IPS DF 19.7 (cell line): ENCODE results near the gene ATXN7L1.
"Not testable (repeated sequence)": the region's sequence is repeated elsewhere in the genome, so short reads cannot be mapped to it uniquely, and the experiment has no call there.

Experiments
- DNase-seq: peaks from one replicate; pipeline ENCODE4 v3.0.0-alpha.2; 2013; ENCODE audit warnings: low read depth, low spot score

The ATXN7L1 gene

DNA sequence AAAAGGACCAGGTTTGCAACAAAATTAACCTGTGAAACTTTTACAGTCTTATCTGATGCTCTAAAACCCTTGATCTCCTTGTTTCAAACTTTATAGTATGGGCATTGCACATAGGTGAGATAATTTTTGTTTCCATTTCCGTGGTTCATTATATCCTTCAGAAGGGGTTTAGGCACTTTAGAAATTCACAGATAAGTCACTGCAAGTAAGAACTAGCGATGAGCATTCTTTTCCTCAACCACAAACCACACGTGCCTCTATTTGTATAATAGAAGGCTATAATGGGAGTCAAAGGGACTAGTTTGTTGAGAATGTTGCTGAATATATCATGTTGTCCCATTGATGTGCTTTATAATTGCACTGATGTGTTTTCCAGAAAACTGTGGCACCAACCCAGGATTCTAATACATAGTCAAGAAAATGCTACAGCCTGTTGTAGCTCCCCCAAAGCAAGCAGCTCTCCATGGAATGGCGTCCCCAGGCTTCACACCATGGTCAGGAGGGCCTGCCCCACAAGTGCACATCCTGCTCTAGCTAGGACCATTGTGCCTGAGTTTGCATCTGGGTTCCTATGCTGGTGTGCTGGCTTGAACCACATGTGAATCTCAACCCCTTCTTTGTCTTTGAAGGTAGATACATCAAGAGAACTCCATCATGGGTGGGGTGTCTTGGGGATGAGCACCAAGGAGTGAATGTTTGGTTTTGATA, 14.0 kb upstream of the ATXN7L1 start:
- no peak for DNase-seq

DNA sequence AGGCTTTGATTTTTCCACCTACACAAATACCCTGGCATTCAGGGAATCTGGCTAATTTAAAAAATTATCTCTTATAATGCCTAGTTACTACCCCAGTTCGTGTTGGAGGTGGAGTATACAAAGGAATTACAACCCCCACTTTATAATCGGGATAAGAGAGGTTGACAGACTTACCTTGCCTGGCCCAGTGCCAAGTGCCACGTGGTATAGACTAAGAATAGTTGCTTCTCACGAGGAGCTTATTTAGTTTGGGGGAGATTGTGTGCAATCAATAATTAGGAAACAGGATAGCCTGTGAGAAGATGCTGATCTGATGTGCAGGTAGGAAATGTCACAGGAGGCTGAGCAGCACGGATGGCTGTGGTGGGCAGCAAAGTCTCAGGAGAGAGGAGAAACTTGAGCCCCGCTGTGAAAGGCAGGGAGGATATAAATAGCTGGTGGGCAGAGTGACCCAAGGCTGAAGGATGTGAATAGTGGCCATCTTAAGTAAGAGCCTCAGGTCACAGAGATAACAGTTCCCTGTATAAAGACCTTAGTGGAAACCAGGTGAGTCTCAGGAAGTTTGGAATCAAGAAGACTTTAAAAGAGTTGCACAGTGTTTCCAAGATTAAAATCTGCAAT, 11.3 kb upstream of the ATXN7L1 start:
- DNase-seq = no peak

DNA sequence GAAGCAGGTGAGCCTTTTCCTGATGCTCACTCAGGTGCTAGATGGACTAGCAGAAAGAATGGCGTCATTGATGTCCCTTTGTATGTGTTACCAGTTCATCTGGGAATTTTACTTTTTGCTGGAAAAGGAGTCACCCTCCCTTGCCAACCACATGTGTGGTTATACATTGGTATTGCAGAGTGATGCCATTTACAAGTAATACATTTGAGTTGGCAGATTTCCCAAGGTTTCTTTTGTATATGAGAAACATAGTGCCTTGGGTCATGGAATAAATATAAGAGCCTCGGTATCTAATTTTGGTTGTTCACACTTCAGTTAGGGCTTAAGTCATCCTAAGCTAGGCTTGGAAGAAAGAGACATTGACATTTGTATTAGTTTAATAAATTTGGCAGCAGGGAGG, 10.4 kb upstream of the ATXN7L1 start:
- no peak for DNase-seq

DNA sequence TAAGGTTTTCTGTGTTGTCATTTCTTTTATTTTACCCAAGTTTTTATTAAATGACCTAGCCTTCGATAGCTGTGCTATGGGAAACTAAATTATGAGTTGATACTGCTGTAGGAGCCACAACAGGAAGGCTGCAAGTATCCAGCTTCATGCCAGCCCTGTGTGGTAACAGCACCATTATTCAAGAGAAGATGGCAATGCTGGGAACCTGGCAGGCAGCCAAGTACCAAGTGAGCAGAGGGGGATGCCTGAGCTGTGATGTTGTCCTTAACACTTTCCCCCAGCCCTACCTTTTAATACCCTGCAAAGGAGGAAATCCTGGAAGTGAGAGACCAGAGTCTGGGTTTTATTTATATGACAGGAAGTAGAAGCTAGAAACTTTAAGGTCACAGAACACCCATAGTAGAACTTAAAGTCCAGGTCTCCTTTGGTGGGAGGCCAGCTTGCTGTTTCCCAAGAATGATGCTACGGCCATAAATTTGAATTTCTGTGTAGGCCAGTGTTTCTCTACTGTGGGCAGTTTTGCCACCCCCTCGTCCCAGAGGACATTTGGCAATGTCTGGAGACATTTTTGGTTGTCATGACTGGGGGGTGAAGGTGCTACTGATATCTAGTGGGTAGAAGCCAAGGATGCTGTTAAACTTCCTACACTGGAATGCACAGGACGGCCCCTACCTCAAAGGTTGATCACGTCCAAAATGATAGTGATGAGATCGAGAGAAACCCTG, 9.2 kb upstream of the ATXN7L1 start:
- DNase-seq = no peak

DNA sequence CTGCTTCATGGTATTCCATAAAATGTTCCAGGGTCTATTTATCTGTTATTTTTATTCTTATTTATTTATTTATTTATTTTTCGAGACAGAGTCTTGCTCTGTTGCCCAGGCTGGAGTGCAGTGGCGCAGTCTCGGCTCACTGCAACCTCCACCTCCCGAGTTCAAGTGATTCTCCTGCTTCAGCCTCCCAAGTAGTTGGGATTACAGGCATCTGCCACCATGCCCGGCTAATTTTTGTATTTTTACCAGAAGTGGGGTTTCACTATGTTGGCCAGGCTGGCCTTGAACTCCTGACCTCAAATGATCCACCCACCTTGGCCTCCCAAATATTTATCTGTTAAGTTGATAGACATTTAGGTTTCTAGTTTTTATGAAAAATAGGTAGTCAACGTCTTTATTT, 6.8 kb upstream of the ATXN7L1 start:
- DNase-seq = not testable (repeated sequence)

DNA sequence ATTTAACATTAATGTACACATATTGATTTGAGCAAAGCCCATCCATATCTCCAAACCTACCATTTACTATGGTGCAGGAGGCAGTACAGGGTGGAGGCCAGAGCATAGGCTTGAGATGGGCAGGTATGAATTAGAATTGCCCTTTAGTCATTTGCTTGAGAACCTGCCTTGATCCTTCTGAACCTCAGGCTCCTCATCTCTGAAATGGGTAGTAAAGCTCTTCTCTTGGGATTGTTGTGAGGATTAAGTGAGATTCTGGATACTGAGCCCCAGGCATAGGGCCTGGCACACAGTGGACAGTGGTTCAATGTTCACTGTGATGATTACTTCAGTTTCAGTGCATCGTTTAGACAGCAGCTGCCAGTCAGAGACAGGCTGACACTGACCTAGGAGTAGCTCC, 5.0 kb upstream of the ATXN7L1 start:
- no peak for DNase-seq

DNA sequence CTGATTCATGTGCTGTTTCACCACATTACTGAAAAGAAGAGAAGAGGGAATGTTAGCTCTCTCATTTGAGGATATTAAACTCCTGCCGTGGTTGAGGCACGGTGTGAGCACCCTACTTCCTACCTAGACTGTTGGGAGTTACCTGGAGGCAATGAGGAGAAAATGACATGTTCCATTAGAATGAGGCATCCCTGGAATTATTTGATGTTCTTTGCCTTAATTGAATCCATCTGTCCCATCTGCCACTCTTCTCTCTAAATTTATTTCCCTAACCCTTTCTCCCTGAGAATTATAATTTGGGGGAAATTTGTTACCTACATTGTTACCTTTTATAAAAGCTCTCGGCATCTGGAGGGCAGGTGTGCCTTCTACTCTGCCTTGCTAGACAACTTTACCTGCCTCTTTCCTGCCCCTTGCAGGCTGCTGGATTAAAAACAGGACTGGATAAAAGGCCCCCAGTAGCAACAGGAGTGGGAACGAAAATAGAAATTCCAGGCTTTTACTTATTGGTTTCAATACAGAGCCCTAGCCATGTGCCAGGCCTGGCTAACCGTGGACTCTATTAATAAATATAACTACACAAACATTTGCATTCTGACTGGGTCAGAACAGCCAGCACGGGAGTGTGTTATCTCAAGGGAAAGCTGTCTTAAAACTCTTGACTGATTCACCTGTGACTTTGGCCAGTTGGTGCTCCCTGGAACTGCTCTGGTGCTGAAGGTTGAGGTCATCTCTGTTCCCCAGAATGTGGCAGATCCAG, 4.4 kb upstream of the ATXN7L1 start:
- DNase-seq = no peak

DNA sequence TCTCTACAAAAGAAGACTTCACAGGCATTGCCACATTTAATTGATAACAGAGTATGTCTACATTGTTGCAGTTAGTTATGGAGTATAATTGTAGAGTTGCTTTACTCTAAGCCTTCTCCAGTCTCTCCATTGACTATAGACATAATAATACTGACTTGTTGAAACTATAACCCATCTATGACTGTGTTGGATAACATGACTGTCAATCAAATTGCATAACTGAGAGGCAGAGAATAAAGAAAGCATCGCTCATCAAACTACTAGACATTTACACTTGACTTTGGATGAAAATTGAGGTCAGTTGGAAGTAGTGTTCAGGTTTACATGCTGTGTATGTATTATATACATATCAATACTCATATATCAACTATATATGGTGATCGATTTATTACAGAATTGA, 3.4 kb upstream of the ATXN7L1 start:
- no peak for DNase-seq

DNA sequence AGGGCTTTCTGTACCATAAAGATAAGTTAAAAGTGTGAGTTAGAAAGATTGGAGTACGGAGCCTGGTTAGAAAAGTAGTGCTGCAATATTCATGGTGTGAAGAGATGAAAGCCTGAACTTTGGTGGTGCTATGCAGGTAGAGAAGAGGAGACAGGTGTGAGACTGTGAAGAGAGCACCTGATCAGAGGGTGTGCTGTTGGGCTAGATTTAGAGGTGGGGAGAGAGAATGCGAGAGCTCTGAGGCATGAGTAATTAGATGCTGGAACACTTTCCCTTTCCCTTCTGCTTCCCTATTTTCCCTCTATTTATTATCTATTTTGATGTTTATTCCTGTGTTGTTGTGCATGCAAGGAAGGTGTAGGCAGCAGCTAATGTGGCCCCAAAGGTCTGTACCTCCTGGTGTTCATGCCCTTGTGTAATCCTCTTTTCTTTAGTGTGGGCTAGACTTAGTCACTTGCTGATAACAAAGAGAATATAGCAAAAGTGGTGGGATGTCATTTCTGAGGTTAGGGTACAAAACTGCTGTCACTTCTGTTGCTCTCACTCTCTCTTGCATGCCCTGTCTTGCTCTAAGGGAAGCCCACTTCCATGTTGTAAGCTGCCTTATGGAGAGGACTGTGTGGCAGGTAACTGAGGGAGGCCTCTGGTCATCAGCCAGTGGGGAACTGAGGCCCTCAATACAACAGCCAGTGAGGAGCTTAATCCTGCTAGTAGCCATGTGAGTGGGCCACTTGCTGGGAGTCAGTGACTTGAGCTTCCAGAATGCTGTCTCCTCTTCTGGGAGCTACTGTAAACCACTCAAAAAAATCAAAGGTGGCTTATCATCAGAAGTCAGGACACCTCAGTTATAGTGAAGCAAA, 2.6 kb upstream of the ATXN7L1 start:
- DNase-seq = no peak

DNA sequence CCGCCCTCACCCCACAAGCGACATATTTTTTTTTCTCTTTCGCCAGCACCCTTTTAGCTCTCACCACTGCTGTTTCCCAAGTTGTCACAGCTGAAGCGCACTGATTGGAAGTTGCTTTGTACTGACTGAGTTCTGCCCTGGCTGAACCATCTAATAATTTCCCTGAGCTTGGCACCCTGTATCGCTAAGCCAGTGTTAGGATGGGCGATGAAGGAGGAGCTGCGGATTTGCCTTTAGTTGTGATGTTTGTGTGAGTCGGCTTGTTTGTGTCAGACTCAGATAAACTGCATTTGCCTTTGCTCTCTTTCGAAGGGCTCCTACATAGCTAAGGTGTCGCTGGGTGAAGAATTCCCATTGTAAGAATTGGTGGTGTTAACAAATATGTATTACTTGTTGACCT, 1.3 kb upstream of the ATXN7L1 start:
- no peak for DNase-seq

DNA sequence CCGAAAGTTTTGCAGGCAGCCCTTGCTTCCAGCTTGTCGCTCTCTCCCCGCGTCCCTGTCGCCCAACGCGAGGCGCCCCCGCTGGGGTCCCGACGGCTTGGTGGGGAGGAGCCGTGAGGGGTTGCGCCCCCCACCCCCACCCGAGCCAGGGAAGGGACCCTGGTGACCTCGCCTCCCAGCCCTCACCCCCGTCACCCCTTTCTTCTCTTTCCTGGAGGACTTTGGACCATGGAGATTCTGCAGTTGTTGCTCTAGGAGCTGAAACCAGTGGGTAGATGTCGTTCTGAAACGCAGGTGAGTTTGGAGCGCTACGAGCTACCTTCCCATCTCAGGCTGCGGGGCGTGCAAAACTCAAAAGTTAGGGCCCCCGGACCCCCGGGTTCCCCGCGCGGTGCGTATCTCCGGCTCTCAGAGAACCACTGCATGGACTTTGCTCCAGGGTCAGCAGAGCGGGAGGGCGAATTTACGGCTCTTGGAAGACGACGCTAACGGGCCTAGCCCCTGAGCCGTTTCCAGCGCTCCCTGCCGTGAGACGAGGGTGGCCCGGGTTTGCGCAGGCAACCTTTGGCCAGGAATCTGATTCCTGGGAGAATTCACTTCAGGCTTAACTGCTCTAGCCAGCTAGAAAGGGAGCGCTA, 684 bp upstream of the ATXN7L1 start:
- no peak for DNase-seq

DNA sequence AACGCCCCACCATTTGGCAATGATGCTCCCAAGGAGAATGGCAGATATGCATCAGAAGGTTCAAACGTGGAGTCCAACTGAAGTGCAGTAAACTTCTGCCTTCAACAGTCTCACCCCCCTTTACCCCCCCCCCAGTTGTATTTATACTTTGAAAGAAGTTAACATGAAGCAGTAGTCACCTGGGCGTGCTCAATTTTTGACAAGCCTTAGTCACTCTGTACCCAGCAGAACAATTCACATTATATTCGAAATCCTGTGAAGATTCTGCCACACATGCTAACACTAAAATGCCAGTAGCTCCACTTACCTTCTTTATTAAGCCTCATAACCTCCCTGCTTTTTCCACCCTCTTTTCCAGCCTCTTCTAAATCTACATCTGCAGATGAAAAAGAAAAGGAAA, 894 bp downstream of the ATXN7L1 start:
- no peak for DNase-seq

DNA sequence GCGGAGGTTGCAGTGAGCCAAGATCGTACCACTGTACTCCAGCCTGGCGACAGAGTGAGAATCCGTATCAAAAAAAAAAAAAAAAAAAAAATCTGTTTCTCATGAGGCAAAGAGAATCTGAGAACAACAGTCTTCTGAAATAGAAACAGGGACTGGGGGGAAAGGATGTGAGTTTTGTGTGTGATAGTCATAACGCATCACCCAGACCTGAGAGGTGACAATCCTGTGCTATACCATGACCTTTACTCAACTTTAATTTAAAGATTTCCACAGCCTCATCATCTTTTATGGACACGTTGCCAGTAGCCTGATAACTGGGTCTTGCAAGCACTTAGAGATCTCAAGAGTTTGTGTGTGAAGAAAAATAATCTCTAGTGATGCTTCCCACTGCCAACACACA, 2.3 kb downstream of the ATXN7L1 start:
- DNase-seq = no peak

DNA sequence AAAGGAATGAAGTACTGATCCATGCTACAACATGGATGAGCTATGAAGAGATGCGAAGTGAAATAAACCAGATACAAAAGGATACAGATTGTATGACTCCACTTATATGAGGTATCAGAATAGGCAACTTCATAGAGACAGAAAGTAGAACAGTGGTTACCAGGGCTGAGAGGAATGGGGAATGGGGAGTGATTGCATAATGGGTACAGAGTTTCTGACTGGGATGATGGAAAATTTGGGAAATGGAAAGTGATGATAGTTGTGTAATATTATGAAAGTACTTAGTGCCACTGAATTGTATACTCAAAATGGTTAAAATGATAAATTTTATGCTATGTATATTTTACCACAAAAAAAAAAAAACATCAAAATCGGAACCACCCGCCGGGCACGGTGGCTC, 3.9 kb downstream of the ATXN7L1 start:
- DNase-seq = no peak

DNA sequence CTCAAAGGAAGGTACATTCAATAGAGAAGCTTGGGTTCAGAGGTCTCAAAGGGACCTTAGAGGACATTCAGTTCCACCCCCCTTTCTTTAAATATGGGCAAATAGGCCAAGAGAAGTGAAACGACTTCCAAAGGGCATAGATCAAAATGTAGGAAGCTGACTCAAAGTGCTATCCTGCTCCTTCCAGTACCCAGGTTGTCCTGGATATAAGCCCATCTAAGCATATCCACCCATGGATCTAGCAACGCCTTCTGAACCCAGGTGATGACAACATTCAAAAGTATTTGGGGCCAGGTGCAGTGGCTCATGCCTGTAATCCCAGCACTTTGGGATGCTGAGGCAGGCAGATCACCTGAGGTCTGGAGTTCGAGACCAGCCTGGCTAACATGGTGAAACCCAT, 5.3 kb downstream of the ATXN7L1 start:
- no peak for DNase-seq

DNA sequence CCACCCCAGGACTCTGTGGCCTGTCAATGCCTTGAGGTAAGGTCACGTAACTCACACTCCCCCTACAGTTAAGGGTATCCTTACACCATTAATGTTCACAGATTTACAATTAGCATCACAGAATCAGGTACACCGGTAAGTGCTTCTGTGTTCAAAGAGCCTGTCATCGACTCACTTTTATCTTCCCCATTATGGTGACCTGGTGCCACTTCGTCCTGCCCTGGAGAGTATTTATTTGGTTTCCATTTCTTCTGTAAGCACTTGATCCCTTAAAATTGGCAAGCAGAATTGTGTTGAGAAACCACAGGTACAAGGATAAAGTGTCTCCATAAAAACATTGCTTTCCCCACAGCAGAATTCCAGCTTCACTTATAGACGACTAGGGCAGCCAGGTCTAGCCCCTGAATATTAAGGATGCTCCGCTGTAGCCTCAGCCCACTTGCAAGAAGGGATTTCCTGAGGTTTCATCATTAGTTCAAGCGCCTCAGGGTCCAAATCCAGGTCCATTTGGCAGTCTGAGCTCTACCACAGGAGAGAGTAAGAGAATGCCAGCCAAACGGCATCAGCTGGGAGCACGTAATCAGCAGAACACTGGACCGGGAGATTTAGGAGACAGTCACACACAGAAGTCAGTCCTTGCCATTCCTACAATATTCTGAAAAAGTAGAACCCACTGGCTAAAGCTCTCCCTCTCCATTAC, 10.1 kb downstream of the ATXN7L1 start:
- no peak for DNase-seq

DNA sequence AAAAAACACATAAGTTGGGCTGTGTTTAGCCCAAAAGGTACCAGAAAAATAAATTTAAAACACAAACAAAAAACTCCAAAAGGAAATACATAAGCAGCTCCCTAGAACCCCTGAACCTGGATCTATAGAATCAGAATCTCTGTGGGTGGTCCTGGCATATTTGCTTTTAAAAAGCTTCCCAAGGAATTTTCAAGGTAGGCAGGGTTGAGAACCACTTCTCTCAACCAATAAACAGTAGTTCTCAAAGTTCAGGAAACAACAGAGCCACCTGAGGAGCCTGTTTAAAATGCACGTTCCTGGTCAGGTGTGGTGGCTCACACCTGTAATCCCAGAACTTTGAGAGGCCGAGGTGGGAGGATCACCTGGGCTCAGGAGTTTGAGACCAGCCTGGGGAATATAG, 12.5 kb downstream of the ATXN7L1 start:
- DNase-seq = no peak

DNA sequence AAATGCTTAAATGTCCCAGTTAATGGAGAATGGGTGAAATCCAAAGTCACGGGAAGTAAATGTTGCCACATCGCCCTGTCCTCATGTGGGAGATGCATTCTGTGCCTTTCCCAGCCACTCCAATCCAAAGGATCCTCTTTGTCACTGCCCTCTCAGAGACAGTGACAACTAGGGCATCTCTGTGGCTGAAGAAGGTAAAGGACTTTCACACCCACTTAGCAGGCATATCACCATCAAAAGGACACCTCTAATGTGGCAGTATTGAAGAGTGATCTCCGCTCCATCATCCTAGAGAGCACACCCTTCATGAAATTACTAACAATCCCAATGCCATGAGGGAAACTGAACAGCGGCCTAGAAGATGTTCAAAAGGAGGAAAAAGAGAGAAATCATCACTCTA, 13.6 kb downstream of the ATXN7L1 start:
- DNase-seq = no peak

DNA sequence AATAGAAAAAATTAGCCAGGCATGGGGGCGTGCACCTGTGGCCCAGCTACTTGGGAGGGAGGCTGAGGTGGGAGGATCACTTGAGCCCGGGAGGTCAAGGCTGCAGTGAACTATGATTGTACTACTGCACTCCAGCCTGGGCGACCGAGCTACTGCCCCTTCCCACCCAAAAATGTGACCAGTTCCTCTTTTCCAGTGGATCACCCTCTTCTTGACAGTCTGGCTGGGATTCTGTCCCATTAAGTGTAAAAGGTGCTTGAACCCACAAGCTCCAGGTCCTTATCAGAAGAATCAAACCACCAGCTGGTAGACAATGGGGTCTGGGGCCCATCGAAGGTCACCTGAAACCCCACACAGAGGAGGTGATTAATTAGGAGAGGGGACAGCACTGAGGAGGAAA, 14.1 kb downstream of the ATXN7L1 start:
- no peak for DNase-seq

DNA sequence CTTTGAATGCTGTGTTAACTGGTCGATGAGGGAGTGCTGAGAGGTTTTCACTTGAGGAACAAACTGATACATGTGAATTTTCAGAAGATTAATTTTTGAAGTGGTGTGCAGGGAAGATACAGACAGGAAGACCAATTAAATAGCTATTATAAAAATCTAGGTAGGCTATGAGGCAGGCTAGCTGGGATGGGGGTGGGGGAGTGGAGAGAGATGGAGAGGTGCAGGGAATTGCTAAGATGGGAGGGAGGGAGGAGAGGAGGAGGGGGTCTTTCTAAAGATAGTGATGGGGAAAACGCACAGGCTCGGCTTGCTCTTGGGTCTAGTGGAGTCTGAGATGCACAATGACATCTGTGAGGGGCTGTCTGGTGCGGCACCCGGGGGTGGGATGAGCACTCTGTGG, 15.2 kb downstream of the ATXN7L1 start:
- DNase-seq = no peak
